Measurements from ENCODE around the gene SPN.

SPN gene

DNA sequence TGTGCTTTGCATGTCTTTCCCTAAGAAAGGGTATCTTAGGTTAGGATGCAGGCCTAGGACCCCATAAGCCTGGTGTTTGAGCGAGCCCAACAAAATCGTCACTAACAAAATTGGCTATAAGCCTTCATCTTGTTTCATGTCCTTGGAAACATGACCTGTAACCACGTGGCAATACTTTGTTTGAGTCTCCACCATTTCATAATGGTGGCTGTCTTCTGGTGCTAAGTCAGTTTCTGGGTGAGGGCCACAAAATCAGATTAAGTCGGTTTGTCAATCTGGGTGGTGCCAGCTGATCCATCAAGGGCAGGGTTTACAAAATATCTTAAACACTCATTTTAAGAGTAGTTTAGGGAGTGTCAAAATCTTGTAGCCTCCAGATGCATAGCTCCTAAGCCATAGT is 49.8 kb downstream of the SPN start (continued):
- TF ChIP-seq, protein P1, sequence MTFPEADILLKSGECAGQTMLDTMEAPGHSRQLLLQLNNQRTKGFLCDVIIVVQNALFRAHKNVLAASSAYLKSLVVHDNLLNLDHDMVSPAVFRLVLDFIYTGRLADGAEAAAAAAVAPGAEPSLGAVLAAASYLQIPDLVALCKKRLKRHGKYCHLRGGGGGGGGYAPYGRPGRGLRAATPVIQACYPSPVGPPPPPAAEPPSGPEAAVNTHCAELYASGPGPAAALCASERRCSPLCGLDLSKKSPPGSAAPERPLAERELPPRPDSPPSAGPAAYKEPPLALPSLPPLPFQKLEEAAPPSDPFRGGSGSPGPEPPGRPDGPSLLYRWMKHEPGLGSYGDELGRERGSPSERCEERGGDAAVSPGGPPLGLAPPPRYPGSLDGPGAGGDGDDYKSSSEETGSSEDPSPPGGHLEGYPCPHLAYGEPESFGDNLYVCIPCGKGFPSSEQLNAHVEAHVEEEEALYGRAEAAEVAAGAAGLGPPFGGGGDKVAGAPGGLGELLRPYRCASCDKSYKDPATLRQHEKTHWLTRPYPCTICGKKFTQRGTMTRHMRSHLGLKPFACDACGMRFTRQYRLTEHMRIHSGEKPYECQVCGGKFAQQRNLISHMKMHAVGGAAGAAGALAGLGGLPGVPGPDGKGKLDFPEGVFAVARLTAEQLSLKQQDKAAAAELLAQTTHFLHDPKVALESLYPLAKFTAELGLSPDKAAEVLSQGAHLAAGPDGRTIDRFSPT (tag by site-specific recombination; IDR thresholded peaks at IDR 0.05): no peak
- no peak for TF ChIP-seq KLF9 (tag by site-specific recombination; IDR thresholded peaks at IDR 0.05; ENCODE audit: low read depth)
- TF ChIP-seq ZNF560 (tag by site-specific recombination; IDR thresholded peaks at IDR 0.05; ENCODE audit: borderline replicate concordance): no peak
- no peak for TF ChIP-seq ZNF521 (tag by site-specific recombination; IDR thresholded peaks at IDR 0.05)

DNA sequence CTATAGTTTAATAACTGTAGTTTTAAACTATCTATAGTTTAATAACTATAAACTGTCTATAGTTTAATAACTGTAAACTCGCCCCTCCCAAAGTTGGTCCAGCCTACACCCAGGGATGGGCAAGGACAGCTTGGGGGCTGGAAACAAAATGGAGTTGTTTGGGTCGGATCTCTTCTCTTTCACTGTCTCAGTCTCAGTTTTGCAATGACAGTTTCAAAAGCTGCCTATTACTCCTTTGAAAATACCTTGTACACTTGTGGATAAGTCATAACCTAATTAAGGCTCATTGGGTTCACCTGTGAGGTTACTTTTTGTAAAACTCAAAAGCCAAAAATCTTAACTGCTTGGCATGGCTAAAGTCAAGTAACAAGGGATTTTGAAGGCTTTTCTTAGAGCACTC is 51.3 kb downstream of the SPN start:
- POLR2A ChIA-PET: no interaction called here
- Histone ChIP-seq H3K36me3 (ENCODE audit: control insufficient read depth in 2 of 2, insufficient read depth in 1 of 2, low read length in 2 of 2) (no peaks in the 10 kb centered on the region), H3K9me3 (ENCODE audit: control insufficient read depth, insufficient read depth, low read depth, low read length) (no peaks in the 10 kb centered on the region), H3K4me1 (ENCODE audit: control insufficient read depth, insufficient read depth, low read length) (peaks cover 6% of the 10 kb centered on the region; the same call in 1 of the 2 replicates), H3K4me3 (ENCODE audit: low read depth, low read length) (no peak overlapping the region), H3K27ac (ENCODE audit: extremely low read depth, low read depth, low read length) (no peak overlapping the region)
- CTCF ChIA-PET: interaction anchor here (0.7 to 5.3 kb wide), 4 partner anchors 9 to 15 kb away, joined by 3 to 20 read pairs (median 10); no protein-coding TSS in a partner anchor
- TF ChIP-seq, protein P2, sequence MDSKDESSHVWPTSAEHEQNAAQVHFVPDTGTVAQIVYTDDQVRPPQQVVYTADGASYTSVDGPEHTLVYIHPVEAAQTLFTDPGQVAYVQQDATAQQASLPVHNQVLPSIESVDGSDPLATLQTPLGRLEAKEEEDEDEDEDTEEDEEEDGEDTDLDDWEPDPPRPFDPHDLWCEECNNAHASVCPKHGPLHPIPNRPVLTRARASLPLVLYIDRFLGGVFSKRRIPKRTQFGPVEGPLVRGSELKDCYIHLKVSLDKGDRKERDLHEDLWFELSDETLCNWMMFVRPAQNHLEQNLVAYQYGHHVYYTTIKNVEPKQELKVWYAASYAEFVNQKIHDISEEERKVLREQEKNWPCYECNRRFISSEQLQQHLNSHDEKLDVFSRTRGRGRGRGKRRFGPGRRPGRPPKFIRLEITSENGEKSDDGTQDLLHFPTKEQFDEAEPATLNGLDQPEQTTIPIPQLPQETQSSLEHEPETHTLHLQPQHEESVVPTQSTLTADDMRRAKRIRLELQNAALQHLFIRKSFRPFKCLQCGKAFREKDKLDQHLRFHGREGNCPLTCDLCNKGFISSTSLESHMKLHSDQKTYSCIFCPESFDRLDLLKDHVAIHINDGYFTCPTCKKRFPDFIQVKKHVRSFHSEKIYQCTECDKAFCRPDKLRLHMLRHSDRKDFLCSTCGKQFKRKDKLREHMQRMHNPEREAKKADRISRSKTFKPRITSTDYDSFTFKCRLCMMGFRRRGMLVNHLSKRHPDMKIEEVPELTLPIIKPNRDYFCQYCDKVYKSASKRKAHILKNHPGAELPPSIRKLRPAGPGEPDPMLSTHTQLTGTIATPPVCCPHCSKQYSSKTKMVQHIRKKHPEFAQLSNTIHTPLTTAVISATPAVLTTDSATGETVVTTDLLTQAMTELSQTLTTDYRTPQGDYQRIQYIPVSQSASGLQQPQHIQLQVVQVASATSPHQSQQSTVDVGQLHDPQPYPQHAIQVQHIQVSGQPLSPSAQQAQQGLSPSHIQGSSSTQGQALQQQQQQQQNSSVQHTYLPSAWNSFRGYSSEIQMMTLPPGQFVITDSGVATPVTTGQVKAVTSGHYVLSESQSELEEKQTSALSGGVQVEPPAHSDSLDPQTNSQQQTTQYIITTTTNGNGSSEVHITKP (tag by site-specific recombination; IDR thresholded peaks at IDR 0.05): no peak
- TF ChIP-seq, protein P3, sequence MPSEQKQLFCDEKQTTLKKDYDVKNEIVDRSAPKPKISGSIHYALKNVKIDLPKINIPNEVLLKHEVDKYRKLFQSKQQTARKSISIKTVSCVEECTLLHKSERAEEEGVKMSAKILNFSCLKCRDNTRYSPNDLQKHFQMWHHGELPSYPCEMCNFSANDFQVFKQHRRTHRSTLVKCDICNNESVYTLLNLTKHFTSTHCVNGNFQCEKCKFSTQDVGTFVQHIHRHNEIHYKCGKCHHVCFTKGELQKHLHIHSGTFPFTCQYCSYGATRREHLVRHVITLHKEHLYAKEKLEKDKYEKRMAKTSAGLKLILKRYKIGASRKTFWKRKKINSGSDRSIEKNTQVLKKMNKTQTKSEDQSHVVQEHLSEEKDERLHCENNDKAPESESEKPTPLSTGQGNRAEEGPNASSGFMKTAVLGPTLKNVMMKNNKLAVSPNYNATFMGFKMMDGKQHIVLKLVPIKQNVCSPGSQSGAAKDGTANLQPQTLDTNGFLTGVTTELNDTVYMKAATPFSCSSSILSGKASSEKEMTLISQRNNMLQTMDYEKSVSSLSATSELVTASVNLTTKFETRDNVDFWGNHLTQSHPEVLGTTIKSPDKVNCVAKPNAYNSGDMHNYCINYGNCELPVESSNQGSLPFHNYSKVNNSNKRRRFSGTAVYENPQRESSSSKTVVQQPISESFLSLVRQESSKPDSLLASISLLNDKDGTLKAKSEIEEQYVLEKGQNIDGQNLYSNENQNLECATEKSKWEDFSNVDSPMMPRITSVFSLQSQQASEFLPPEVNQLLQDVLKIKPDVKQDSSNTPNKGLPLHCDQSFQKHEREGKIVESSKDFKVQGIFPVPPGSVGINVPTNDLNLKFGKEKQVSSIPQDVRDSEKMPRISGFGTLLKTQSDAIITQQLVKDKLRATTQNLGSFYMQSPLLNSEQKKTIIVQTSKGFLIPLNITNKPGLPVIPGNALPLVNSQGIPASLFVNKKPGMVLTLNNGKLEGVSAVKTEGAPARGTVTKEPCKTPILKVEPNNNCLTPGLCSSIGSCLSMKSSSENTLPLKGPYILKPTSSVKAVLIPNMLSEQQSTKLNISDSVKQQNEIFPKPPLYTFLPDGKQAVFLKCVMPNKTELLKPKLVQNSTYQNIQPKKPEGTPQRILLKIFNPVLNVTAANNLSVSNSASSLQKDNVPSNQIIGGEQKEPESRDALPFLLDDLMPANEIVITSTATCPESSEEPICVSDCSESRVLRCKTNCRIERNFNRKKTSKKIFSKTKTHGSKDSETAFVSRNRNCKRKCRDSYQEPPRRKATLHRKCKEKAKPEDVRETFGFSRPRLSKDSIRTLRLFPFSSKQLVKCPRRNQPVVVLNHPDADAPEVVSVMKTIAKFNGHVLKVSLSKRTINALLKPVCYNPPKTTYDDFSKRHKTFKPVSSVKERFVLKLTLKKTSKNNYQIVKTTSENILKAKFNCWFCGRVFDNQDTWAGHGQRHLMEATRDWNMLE (tag by site-specific recombination; conservative IDR thresholded peaks at IDR 0.05; ENCODE audit: low read depth): no peak
- no peak for TF ChIP-seq ZIC2 (tag by site-specific recombination; IDR thresholded peaks at IDR 0.05)
- TF ChIP-seq, protein P4, sequence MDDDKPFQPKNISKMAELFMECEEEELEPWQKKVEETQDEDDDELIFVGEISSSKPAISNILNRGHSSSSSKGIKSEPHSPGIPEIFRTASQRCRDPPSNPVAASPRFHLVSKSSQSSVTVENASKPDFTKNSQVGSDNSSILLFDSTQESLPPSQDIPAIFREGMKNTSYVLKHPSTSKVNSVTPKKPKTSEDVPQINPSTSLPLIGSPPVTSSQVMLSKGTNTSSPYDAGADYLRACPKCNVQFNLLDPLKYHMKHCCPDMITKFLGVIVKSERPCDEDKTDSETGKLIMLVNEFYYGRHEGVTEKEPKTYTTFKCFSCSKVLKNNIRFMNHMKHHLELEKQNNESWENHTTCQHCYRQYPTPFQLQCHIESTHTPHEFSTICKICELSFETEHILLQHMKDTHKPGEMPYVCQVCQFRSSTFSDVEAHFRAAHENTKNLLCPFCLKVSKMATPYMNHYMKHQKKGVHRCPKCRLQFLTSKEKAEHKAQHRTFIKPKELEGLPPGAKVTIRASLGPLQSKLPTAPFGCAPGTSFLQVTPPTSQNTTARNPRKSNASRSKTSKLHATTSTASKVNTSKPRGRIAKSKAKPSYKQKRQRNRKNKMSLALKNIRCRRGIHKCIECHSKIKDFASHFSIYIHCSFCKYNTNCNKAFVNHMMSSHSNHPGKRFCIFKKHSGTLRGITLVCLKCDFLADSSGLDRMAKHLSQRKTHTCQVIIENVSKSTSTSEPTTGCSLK (tag by site-specific recombination; IDR thresholded peaks at IDR 0.05): no peak
- no peak for TF ChIP-seq KLF1 (tag by site-specific recombination; IDR thresholded peaks at IDR 0.05)
- no peak for TF ChIP-seq KLF10 (tag by site-specific recombination; IDR thresholded peaks at IDR 0.05)
- TF ChIP-seq ZNF175 (tag by site-specific recombination; IDR thresholded peaks at IDR 0.05): no peak
- no peak for TF ChIP-seq BCL11A (tag by site-specific recombination; IDR thresholded peaks at IDR 0.05; ENCODE audit: low read depth)
- TF ChIP-seq ZNF626 (tag by site-specific recombination; IDR thresholded peaks at IDR 0.05): no peak
- TF ChIP-seq SALL2 (tag by site-specific recombination; IDR thresholded peaks at IDR 0.05; ENCODE audit: borderline replicate concordance): no peak
